NCI-H187 (cell line): ENCODE measurements around the gene NUP50.

Source experiments
- DNase-seq, 2 experiments: peaks; one replicate each; lab custom pipeline; 2025; lab: John Stamatoyannopoulos, UW

Gene NUP50

DNA sequence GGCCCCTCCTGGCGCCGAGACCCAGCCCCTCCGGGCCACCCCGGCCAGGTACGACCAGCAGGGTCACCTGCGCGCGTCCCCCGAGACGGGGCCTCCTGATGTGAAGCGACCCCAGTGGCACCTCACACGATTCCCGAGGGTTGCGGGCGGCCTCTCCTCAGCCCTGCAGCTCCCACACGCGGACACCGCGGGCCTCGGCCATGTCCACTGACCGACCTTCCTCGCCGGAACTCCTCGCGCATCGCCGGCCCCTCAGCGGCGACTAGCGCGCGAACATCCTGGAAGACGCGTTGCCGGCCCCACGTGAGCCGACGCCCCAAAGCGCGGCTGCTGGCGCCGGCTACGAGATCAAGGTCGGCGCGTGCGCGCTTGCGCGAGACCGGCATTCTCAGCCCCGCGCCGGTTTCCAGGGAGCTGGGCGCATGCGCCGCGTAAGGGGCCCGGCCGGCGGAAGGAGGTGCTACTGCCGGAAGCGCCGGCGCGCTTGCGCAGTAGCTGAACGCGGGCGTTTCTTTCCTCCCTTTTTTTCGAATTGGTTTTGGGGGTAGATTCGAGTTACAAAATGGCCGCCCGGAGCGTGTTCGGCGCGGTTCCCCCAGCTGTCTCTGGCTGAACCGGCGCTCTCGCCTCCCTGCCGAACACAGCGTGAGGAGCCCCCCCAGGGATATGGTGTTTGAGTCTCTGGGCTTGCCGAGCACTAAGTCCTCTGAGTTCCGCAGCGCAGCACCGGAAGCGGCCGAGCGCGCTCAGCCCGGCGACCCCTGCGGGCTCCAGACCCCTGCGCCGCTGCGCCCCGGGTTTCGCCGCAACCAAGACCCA lies at the start of gene NUP50:
NUP50 (plus strand) TSS at position 475 of the 819 bp plus-strand sequence. CDS start 4,253 bp downstream, outside the sequence.
- DNase-seq: peak; percentile 74 to 89

- no peak for DNase-seq
Measured at GRCh38 chr22:45120440-45120839, 43.3 kb upstream of the NUP50 start.

- no peak for DNase-seq
Measured at GRCh38 chr22:45120931-45121330, 42.8 kb upstream of the NUP50 start.

DNA sequence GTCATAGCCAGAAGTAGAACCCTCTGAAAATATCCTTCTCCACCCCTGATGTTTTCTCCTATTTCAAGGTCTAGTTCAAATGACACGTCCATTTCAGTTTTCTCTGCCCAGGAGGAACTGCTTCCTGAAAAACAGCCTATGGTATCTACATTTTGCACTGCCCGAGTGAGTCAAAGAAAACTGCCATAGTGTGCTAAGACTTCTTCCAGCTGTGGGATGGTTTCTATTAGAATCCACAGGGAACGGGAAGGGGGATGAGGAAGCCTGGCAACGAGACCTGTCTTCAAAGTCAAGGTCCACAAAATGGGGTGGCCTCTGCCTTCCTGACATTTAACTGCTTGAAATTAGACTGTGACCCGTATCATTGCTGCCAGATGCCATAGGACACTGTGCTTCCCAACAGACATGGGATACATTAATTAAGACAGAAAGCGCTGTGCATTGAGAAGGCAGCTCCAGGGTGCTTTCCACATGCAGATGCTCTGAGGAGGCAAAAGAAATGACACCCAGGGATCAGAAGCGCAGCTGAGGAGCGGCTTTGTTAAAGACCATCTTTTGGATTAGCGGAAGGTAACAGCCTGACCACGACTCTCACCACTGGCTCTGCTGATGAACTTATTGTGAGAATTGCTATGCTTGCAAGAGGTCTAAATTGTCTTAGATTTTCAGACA lies 39.4 kb upstream of the NUP50 start:
- no peak for DNase-seq

DNA sequence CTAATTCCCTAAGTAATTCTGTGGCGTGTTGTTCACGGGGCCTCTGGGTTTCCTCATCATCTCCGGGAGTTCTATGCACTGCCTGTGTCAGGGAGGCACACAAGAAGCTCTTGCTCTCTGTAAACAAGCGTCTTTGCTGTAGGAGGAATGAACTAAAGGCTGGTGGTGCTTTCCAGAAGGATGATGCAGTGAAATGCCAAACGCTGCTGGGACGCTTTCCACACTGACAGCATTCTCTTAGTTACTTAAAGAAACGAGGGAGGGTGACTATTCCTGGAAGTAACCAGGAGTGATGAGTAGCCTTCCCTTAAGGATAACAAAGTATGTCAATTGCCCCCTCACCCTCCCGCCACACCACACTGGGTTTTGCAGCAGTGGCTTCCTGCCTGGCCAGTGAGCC lies 38.5 kb upstream of the NUP50 start:
- no peak for DNase-seq

GRCh38 chr22:45127866-45128265 lies 35.9 kb upstream of the NUP50 start:
- DNase-seq: no peak

GRCh38 chr22:45129703-45130524 lies 33.8 kb upstream of the NUP50 start:
- no peak for DNase-seq

DNA sequence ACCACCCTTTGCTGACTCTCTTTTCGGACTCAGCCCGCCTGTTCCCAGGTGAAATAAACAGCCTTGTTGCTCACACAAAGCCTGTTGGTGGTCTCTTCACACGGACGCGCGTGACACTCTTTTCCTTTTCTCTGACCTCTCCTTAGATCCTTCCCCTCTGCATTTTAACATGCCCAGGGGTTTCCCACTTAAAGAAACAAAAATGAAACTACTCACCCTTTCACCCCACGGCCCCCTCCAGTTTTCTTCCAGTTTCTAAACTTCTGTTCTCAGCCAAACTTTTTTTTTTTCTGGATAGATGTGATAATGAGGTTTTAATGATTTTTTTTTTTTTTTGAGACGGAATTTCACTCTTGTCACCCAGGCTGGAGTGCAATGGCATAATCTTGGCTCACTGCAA lies 32.8 kb upstream of the NUP50 start:
- DNase-seq: no peak

GRCh38 chr22:45131749-45132148 lies 32.0 kb upstream of the NUP50 start:
- DNase-seq: no peak

DNA sequence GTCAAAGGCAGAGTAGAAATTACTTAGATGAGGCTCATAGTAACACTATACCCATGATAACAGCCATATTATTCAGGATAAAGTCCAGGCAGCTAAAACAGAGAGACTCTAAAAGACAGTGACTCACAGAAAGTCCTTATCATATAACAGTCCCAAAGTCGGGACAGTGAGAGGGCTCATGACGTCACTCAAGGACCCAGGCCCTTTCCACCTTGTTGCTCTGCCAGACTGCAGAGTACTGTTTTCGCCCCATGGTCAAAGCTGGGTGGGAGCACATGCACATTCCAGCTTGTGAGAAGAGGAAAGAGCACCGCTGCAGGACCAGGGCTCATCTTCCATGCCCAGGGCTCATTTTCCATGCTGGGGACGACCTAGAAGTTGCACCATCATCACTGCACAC lies 29.4 kb upstream of the NUP50 start:
- DNase-seq: no peak

DNA sequence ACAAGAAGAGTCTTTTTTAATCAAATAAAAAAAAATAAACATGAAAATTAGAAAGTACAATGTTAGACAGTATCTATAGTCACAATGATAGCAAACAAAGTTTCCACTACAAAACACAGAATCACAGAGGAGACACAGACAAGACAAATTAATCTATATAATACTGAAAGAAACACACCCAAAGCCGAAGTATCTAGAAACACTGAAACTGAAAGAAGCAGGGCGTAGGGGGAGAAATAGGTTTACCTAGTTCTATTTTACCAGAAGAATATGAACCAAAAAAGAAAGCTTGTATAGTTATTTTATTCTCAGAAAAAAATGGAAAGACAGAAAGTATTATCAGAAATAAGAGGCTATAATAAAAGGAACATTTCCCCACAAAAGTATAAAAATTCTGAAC lies 27.1 kb upstream of the NUP50 start:
- no peak for DNase-seq

GRCh38 chr22:45139693-45140092 lies 24.0 kb upstream of the NUP50 start:
- DNase-seq: no peak

GRCh38 chr22:45142376-45142775 lies 21.3 kb upstream of the NUP50 start:
- DNase-seq: no peak

DNA sequence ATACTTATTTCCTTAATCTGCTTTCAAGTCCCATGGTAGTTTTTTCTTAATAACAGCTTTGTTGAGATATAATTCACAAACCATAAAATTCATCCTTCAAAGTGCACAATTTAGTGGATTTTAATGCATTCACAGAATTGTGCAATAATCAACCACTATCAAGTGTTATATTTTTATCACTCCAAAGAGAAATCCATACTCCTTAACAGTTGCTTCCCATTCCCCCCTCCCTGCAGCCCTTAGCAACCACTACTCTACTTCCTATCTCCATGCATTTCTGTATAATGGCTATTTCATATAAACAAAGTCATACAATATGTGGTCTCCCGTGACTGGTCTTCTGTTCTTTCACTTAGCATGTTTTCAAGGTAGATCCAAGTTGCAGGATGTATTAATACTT lies 18.8 kb upstream of the NUP50 start:
- DNase-seq: no peak

DNA sequence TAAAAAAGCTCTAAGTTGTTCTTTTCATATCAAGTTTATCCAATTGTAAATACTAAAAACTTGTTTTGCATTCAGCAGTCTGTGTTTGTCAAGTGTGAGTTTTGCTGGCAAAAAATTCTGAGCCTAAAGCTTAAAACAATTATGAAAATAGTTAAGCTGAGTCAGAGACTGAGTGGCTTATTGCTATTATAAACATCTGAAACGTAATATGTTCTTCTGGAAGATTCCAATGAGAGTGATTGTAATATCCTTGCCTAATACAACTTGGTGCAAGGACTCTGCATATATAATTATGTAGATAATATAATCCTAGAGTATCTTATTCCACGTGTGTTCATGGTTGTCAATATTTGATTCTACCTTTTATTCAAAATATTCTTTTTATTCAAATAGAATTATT lies 14.1 kb upstream of the NUP50 start:
- no peak for DNase-seq

DNA sequence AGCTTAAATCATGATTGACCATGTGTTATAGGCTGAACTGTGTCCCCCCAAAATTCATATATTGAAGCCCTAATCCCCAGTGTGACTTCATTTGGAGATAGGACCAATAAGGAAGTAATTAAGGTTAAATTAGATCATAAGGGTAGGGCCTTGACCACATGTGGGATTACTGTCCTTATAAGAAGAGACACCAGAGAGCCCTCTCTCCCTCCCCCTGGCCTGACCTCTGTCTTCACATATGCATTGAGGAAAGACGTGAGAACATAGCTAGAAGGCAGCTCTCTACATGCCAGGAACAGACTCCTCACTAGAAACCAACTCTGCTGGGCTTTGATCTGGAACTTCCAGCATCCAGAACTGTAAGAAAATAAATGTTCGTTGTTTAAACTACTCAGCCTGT lies 13.6 kb upstream of the NUP50 start:
- no peak for DNase-seq

DNA sequence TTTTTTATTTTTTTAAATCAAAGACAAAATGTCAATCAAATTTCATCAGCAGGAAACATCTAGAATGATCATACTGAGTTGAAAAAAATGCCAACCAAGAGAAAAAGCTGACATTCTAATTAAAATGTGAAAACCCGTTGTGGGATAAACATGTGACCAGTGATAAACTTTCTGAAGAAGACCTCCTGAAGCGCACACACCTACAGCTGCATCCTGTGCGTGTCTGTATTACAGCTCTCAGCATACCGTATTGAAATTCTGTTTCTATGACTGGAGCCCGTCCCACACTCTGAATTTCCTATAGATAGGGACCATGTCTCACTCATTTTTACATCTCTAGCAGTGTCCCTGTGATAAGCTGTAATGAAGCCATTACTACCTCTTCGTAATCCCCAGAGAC lies 12.2 kb upstream of the NUP50 start:
- DNase-seq: no peak

GRCh38 chr22:45154383-45154782 lies 9.3 kb upstream of the NUP50 start:
- no peak for DNase-seq

- no peak for DNase-seq
Measured at GRCh38 chr22:45155050-45155840, 8.5 kb upstream of the NUP50 start.

GRCh38 chr22:45157907-45158306 lies 5.8 kb upstream of the NUP50 start:
- no peak for DNase-seq

- DNase-seq: no peak
Measured at GRCh38 chr22:45159652-45160462, 3.9 kb upstream of the NUP50 start.
